Measurements from ENCODE around the gene TAF4B. TPM values are rescaled to one million over a fixed set of nuclear protein-coding genes. Genes with fewer than 3 reads are reported as not detected.
"Not testable (repeated sequence)": the region's sequence is repeated elsewhere in the genome, so short reads cannot be mapped to it uniquely, and the experiment has no call there.

The TAF4B gene
- total RNA-seq, 1 donor from 2014 or later: 1.8 TPM

DNA sequence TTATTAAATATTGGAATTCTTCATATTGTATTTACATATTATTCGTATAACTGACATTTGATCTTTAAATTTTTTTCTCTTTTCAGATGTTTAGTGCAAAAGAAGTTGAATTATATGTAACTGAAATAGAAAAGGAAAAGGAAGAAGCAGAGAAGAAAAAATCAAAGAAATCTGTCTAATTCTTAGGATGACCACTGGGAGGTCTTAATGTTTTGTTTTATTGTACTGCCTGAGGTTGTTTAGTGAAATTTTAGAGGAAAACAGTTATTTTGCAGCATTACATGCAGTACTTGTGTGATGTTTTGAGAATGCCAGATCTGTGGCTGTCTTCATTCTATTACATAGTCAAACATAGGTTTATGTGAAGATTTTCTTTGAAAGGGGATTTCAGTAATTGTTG lies 34.0 kb upstream of the TAF4B start:
- no peak overlapping the region for H3K27ac Mint-ChIP-seq
- no peaks in the 10 kb centered on the region for H3K27me3 Mint-ChIP-seq
- H3K36me3 Mint-ChIP-seq (ENCODE audit: insufficient read depth): no peaks in the 10 kb centered on the region
- DNase-seq (ENCODE audit: low spot score, unreplicated experiment): no peak
- H3K4me3 Mint-ChIP-seq (ENCODE audit: low read depth): no peak overlapping the region
- TF ChIP-seq, protein P1, sequence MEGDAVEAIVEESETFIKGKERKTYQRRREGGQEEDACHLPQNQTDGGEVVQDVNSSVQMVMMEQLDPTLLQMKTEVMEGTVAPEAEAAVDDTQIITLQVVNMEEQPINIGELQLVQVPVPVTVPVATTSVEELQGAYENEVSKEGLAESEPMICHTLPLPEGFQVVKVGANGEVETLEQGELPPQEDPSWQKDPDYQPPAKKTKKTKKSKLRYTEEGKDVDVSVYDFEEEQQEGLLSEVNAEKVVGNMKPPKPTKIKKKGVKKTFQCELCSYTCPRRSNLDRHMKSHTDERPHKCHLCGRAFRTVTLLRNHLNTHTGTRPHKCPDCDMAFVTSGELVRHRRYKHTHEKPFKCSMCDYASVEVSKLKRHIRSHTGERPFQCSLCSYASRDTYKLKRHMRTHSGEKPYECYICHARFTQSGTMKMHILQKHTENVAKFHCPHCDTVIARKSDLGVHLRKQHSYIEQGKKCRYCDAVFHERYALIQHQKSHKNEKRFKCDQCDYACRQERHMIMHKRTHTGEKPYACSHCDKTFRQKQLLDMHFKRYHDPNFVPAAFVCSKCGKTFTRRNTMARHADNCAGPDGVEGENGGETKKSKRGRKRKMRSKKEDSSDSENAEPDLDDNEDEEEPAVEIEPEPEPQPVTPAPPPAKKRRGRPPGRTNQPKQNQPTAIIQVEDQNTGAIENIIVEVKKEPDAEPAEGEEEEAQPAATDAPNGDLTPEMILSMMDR (IDR thresholded peaks at IDR 0.05; ENCODE audit: unreplicated experiment): no peak
- H3K9me3 Mint-ChIP-seq (ENCODE audit: low read depth): peaks cover 9% of the 10 kb centered on the region
- no peaks in the 10 kb centered on the region for H3K4me1 Mint-ChIP-seq (ENCODE audit: low read depth)

DNA sequence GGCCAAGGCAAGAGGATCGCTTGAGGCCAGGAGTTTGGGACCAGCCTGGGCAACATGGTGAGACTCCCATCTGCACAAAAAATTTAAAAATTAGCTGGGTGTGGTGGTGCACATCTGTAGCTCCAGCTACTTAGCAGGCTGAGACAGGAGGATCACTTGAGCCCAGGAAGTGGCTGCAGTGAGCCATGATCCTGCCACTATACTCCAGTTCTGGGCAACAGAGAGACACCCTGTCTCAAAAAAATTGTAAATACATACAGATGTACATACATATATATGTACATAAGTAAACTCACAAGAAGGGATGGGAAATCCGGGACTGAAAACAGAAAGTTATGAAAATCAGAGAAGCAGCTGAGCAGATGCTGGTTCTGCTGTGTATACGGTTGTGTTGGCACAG lies 29.6 kb upstream of the TAF4B start:
- no peaks in the 10 kb centered on the region for H3K36me3 Mint-ChIP-seq (ENCODE audit: insufficient read depth)
- H3K9me3 Mint-ChIP-seq (ENCODE audit: low read depth): peaks cover 3% of the 10 kb centered on the region
- no peak for DNase-seq (ENCODE audit: low spot score, unreplicated experiment)

GRCh38 chr18:26202001-26202400 lies 24.2 kb upstream of the TAF4B start:
- not testable (repeated sequence) for DNase-seq (ENCODE audit: low spot score, unreplicated experiment); H3K27me3 Mint-ChIP-seq; H3K36me3 Mint-ChIP-seq (ENCODE audit: insufficient read depth); H3K9me3 Mint-ChIP-seq (ENCODE audit: low read depth); H3K4me1 Mint-ChIP-seq (ENCODE audit: low read depth); H3K27ac Mint-ChIP-seq; H3K4me3 Mint-ChIP-seq (ENCODE audit: low read depth)

More for the DNA sequence above, 29.6 kb upstream of the TAF4B start:
- Mint-ChIP-seq H3K4me1 (ENCODE audit: low read depth) (peaks cover 3% of the 10 kb centered on the region), H3K27ac (no peak overlapping the region), H3K27me3 (no peaks in the 10 kb centered on the region), H3K4me3 (ENCODE audit: low read depth) (no peak overlapping the region)
- TF ChIP-seq, protein P1 (IDR thresholded peaks at IDR 0.05; ENCODE audit: unreplicated experiment): no peak

GRCh38 chr18:26205318-26205717 lies 20.9 kb upstream of the TAF4B start:
- DNase-seq (ENCODE audit: low spot score, unreplicated experiment): no peak
- Mint-ChIP-seq H3K36me3 (ENCODE audit: insufficient read depth) (no peaks in the 10 kb centered on the region), H3K9me3 (ENCODE audit: low read depth) (peaks cover 3% of the 10 kb centered on the region), H3K4me1 (ENCODE audit: low read depth) (no peaks in the 10 kb centered on the region), H3K27ac (no peak overlapping the region), H3K27me3 (peaks cover 7% of the 10 kb centered on the region), H3K4me3 (ENCODE audit: low read depth) (no peak overlapping the region)
- TF ChIP-seq, protein P1 (IDR thresholded peaks at IDR 0.05; ENCODE audit: unreplicated experiment): no peak

GRCh38 chr18:26206488-26206887 lies 19.8 kb upstream of the TAF4B start:
- H3K27ac Mint-ChIP-seq: no peak overlapping the region
- H3K9me3 Mint-ChIP-seq (ENCODE audit: low read depth): no peaks in the 10 kb centered on the region
- TF ChIP-seq, protein P1 (IDR thresholded peaks at IDR 0.05; ENCODE audit: unreplicated experiment): no peak
- no peaks in the 10 kb centered on the region for H3K4me1 Mint-ChIP-seq (ENCODE audit: low read depth)
- no peak overlapping the region for H3K4me3 Mint-ChIP-seq (ENCODE audit: low read depth)
- H3K27me3 Mint-ChIP-seq: peaks cover 7% of the 10 kb centered on the region
- no peaks in the 10 kb centered on the region for H3K36me3 Mint-ChIP-seq (ENCODE audit: insufficient read depth)
- DNase-seq (ENCODE audit: low spot score, unreplicated experiment): no peak

- H3K27me3 Mint-ChIP-seq: peaks cover 7% of the 10 kb centered on the region
- H3K9me3 Mint-ChIP-seq (ENCODE audit: low read depth): no peaks in the 10 kb centered on the region
- TF ChIP-seq, protein P1 (IDR thresholded peaks at IDR 0.05; ENCODE audit: unreplicated experiment): no peak
- no peaks in the 10 kb centered on the region for H3K36me3 Mint-ChIP-seq (ENCODE audit: insufficient read depth)
- H3K27ac Mint-ChIP-seq: no peak overlapping the region
- no peaks in the 10 kb centered on the region for H3K4me1 Mint-ChIP-seq (ENCODE audit: low read depth)
- H3K4me3 Mint-ChIP-seq (ENCODE audit: low read depth): no peak overlapping the region
- no peak for DNase-seq (ENCODE audit: low spot score, unreplicated experiment)
These were observed 18.3 kb upstream of the TAF4B start for GRCh38 chr18:26207937-26208336.
